GM19372 (cell line): ENCODE measurements around the gene ENDOU.

Experiments used
- ATAC-seq: cut with Tn5 transposase; IDR thresholded peaks from one replicate; pipeline ENCODE4 v1.9.1; 2021; ENCODE audit warnings: mild to moderate bottlenecking, low read depth, moderate library complexity; ENCODE audit not compliant: unreplicated experiment

Gene ENDOU

GRCh38 chr12:47757840-47758583 lies 32.7 kb upstream of the ENDOU start:
- no peak for ATAC-seq

GRCh38 chr12:47757364-47757839 lies 32.1 kb upstream of the ENDOU start:
- ATAC-seq, result no peak

- peak; percentile 60 for ATAC-seq
Measured at GRCh38 chr12:47755655-47756562, 30.6 kb upstream of the ENDOU start.

DNA sequence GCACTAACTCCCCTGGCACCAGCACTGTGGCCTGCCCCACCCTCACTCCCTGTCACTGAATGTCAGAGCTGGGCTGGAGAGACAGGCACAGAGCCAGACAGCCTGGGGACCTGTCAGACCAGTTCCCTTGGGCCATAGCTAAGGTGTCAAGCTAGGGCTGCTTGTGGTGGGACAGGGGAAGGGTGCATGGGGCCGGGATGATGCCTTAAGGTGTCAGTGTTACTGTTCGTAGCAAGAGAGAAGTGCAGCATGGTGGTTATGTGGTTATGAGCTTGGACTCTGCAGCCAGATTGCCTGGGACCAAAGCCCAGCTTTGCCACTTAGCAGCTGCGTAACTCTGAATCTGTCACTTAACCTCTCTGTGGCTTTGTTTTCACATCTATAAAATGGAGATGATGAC lies 29.6 kb upstream of the ENDOU start:
- ATAC-seq, result peak; percentile 7

DNA sequence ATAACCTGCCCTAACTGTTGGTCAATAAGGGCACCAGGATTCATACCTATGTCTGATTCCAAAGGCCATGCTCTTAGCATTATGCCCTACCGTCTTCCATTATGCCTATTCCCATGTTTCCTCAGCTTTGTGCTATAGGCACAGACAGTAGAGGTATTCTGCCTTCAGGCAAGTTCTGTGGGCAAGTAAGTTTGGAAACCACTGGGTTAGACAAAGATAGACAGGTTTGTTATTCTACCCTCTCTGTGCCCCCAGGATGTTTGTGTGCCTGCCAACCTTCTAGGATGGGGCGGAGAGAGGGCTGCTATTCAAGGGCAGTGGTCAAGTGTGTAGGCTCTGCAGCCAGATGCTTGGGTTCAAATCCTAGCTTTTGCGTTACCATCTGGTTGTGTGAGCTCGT lies 28.8 kb upstream of the ENDOU start:
- no peak for ATAC-seq

DNA sequence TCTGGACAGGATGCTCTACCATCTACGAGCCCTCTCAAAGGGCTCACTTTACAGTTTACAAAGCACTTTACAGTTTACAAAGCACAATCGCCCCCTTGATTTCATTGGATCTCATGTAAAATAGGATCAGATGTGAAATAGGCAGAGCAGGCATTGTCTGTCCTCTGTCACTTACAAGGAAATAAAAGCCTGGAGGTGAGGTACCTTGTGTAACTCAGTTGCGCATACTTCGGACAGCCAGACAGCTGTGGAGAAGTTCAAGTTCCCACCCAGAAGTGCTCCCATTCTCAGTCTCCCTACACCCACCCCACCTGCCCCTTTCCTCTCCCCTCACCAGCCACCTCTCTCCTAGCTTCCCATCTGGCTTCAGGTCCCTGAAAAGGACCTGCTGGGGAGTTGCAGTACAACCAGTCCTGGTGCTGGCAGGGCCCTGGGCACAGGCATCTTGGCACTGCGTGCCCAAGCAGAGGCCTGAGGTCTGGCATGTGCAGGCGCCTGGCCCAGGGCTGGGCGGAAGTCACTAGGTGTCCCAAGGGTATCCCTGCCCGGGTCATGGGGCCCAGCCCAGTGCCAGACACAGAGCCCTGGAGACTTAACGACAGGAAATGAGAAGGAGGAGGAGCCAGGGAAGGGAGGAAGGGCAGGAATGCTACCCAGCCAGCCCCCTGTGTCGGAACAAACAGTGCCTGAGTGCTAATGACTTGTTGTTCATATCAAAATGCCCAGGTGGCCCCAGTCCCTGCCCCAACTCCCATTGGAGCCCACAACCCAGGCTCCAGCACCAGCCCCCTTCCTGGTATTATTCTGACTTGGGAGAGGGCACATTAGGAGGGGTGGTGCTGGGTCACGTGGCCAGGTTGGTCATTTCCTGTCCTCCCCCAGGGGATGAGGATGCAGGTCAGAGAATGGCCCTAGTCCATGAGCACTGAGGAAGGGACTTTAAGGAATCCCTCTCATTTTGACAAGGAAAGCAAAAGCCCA lies 28.0 kb upstream of the ENDOU start:
- no peak for ATAC-seq

DNA sequence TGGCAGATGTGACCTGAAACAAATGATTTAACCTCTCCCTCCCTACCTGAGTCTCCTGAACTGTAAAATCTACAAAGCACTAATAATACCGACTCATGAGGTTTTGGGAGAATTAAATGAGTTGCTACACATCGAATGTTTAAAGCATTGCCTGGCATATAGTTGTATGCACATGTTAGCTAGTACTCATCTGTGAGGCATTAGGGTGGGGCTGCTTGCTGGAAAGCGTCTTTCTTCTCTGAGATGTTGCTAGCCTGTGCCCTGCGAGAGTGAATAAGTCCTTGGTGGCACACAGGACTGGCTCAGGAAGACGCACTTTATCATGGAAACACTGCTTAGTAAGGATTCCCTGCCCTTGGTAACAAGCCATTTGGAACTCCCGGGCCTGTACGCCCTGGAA lies 27.3 kb upstream of the ENDOU start:
- ATAC-seq, result no peak

DNA sequence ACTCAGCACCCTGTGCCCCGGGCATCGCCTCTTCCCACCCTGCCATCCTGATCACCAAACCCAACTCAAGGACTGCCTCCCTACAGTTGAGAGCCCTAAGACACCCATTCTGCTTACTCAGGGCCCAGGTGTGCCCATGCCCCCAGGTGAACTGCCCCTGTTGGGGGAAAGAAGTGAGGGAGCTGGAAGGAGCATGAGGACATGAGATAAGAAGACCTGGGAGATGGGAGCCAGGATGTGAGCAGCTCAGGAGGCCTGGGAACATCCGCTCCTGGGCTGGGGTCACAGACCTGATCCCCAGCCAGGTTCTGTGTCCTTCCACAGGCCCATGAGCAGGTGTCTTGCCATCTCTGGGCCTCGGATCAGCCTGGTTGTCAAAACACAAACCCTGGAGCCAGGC lies 26.8 kb upstream of the ENDOU start:
- ATAC-seq, result no peak

GRCh38 chr12:47751561-47751960 lies 26.3 kb upstream of the ENDOU start:
- no peak for ATAC-seq

DNA sequence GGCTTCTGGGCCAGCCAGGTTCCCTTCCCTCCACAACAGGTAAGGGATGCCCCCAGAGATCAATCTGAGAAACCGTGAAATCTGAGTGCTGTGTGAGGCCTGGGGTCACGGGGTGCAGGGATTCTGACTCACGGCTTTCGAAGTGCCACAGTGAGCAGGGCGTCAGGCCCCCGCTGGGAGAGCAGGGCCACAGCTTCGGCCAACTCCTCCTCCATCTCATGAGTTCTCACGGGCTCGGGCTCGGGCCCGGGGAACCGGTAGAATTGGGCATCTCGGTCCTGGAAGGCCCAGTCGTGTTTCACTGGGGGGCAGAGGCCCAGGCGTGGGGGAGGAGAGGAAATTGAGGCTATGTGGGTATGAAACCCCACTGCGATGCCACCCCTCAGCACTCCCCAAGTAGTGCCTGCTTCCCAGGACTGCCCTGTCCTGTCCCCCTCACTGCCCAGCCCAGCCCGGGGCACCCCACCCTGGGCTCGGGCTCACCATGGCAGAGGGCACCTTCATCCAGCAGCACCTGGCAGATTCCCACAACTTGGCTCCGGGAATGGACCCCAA lies 25.7 kb upstream of the ENDOU start:
- ATAC-seq, result no peak

DNA sequence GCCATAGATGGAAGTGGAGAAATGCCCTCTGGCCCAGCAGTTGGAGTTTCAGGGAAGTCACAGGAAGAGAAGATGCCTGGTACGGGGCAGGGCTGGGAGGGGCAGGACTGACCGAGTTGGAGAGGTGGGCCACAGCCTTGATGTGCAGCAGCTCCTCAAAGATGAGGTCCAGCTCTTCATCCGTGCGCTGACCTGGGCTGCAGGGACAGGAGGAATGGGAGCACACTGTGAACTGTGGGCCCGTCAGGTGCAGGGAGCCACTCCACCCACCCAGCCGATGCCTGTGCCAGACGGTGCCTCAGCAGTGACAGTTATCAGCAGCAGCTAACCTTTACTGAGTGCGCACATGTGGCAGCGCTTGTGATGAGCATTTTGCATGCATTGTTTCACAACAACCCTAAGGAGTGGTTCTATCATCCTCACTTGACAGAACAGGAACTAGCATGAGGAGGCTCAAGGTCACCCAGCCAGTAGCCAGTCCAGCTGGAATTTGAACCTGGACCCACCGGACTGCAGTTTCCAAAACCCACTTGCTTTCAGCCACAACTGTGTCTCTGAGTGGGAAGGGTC lies 25.0 kb upstream of the ENDOU start:
- no peak for ATAC-seq

DNA sequence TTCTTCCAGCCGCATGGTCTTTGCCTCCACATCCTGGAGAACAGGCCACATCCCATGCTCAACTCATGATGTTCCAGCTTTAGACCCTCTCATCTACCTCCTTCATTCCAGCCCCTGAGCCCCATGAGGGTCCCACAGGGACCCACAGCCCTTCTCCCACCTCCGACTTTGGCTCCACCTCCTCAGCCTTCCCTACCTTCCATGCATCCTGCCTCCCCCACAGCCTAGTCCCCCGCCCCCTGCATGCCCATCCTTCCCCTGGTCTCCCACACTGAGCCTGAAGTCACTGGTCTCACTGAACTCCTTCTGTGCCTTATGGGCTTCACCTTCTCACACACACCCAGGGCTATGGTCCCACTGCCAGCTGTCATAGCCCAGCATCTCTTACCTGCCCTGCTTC lies 23.6 kb upstream of the ENDOU start:
- ATAC-seq, result no peak

GRCh38 chr12:47748507-47748828 lies 23.2 kb upstream of the ENDOU start:
- ATAC-seq, result no peak

- no peak for ATAC-seq
Measured at GRCh38 chr12:47747596-47748506, 22.6 kb upstream of the ENDOU start.

- no peak for ATAC-seq
Measured at GRCh38 chr12:47747126-47747525, 21.8 kb upstream of the ENDOU start.

- ATAC-seq, result no peak
Measured at GRCh38 chr12:47746523-47746922, 21.2 kb upstream of the ENDOU start.

GRCh38 chr12:47746073-47746472 lies 20.8 kb upstream of the ENDOU start:
- no peak for ATAC-seq

- no peak for ATAC-seq
Measured at GRCh38 chr12:47745485-47746041, 20.3 kb upstream of the ENDOU start.
